ENCODE results near the gene TRIP10.

TRIP10 gene

DNA sequence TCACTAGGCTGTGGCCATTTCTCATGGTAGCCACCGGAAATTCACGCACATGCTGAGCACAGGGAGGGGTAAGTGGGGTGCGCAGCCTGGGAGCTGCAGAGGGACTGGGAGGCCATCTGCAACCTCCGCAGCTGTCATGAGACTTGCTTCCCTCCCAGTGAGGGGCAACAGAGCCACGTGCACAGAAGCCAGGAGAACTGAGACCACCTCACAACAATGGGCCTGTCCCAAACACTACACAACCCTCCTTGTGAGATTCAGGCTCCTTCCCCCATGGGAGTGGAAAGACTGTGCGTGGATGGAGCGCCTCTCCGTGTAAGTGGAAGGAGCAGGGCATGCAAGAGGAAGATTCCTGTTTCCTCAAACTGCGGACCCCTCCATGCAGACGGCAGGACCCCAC, 27.9 kb upstream of the TRIP10 start:
- TF ChIP-seq ARNTL (CRISPR knock-in tag; IDR thresholded peaks at IDR 0.05; ENCODE audit: borderline replicate concordance, low read depth) = no peak
- TF ChIP-seq, protein P1, sequence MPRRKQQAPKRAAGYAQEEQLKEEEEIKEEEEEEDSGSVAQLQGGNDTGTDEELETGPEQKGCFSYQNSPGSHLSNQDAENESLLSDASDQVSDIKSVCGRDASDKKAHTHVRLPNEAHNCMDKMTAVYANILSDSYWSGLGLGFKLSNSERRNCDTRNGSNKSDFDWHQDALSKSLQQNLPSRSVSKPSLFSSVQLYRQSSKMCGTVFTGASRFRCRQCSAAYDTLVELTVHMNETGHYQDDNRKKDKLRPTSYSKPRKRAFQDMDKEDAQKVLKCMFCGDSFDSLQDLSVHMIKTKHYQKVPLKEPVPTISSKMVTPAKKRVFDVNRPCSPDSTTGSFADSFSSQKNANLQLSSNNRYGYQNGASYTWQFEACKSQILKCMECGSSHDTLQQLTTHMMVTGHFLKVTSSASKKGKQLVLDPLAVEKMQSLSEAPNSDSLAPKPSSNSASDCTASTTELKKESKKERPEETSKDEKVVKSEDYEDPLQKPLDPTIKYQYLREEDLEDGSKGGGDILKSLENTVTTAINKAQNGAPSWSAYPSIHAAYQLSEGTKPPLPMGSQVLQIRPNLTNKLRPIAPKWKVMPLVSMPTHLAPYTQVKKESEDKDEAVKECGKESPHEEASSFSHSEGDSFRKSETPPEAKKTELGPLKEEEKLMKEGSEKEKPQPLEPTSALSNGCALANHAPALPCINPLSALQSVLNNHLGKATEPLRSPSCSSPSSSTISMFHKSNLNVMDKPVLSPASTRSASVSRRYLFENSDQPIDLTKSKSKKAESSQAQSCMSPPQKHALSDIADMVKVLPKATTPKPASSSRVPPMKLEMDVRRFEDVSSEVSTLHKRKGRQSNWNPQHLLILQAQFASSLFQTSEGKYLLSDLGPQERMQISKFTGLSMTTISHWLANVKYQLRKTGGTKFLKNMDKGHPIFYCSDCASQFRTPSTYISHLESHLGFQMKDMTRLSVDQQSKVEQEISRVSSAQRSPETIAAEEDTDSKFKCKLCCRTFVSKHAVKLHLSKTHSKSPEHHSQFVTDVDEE (CRISPR knock-in tag; IDR thresholded peaks at IDR 0.05) = no peak
- TF ChIP-seq, protein P2, sequence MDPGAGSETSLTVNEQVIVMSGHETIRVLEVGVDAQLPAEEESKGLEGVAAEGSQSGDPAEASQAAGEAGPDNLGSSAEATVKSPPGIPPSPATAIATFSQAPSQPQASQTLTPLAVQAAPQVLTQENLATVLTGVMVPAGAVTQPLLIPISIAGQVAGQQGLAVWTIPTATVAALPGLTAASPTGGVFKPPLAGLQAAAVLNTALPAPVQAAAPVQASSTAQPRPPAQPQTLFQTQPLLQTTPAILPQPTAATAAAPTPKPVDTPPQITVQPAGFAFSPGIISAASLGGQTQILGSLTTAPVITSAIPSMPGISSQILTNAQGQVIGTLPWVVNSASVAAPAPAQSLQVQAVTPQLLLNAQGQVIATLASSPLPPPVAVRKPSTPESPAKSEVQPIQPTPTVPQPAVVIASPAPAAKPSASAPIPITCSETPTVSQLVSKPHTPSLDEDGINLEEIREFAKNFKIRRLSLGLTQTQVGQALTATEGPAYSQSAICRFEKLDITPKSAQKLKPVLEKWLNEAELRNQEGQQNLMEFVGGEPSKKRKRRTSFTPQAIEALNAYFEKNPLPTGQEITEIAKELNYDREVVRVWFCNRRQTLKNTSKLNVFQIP (CRISPR knock-in tag; IDR thresholded peaks at IDR 0.05; ENCODE audit: borderline replicate concordance, low read depth) = no peak
- no peak for TF ChIP-seq CSDC2 (CRISPR knock-in tag; IDR thresholded peaks at IDR 0.05)
- no peak for ATAC-seq

DNA sequence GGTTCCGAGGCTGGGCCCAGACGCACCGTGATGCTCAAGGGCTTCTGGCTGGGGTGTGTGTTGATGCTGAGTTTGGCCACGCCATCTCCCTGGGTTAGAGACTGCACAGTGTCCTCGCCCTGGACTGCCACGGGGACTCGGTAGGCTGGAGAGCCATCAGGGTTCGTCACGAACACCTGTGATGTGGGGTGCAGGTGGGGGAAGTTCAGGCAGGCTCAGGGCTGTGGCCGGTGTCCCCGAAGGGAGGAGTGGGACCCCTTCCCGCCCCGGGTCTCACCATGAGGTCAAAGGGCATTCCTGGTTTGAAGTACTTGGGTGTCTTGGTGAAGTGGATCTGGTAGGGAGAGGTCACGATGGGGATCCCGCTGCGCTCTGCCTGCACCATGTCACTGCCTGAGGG, 27.2 kb upstream of the TRIP10 start:
- TF ChIP-seq, protein P1 (CRISPR knock-in tag; IDR thresholded peaks at IDR 0.05) = no peak
- TF ChIP-seq ZFP30 (CRISPR knock-in tag; IDR thresholded peaks at IDR 0.05) = no peak
- TF ChIP-seq, protein P2 (CRISPR knock-in tag; IDR thresholded peaks at IDR 0.05; ENCODE audit: borderline replicate concordance, low read depth) = no peak
- TF ChIP-seq ZNF8 (CRISPR knock-in tag; IDR thresholded peaks at IDR 0.05) = no peak
- TF ChIP-seq SNAI2 (CRISPR knock-in tag; IDR thresholded peaks at IDR 0.05) = no peak
- no peak for TF ChIP-seq OSR1 (CRISPR knock-in tag; IDR thresholded peaks at IDR 0.05)
- no peak for TF ChIP-seq CSDC2 (CRISPR knock-in tag; IDR thresholded peaks at IDR 0.05)
- TF ChIP-seq TCF4 (CRISPR knock-in tag; IDR thresholded peaks at IDR 0.05; ENCODE audit: borderline replicate concordance) = no peak
- no peak for TF ChIP-seq PPARA (CRISPR knock-in tag; IDR thresholded peaks at IDR 0.05; ENCODE audit: borderline replicate concordance)
- ATAC-seq = no peak

DNA sequence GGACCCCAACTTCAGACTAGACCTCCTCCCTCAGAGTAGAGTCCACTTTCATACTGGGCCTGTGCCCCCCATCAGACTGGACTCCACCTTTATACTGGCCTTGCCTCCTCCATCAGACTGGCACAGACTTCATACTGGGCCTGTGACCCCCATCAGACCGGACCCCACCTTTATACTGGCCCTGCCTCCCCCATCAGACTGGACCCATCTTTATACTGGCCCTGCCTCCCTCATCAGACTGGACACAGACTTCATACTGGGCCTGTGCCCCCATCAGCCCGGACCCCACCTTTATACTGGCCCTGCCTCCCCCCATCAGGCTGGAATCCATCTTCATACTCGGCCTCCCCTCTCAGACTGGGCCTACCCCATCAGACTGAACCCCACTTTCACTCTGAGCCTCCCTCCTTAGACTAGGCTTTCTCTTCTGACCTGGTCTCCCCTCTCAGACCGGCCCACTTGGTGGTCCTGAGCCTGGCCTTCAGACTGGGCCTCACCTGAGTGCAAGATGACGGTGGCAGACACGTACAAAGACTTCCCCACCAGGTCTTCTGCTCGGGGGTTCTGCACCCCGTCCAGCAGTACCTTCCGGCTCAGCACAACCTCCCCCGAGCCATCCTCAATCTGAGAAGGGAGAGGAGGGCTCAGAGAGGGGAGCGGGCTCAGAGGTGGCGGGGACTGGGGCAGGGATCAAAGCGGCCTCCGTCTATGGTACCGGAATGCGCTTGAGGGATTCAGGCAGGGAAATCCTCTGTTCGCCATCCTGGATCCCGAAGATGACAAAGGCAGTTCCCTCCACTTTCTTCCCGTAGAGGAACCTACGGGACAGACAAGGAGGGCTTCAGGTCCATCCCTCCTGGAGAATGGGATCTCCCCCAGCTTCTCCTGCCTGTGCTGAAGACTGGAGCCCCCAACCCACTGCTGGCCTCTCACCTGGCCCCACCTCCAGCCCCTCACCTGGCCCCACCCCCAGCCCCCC, 26.5 kb upstream of the TRIP10 start:
- no peak for ATAC-seq
- TF ChIP-seq ZNF565 (CRISPR knock-in tag; conservative IDR thresholded peaks at IDR 0.05; ENCODE audit: low read depth) (no peak), ZNF8 (CRISPR knock-in tag; IDR thresholded peaks at IDR 0.05) (no peak), TCF4 (CRISPR knock-in tag; IDR thresholded peaks at IDR 0.05; ENCODE audit: borderline replicate concordance) (no peak), ZFP30 (CRISPR knock-in tag; IDR thresholded peaks at IDR 0.05) (no peak), ZFP3 (CRISPR knock-in tag; IDR thresholded peaks at IDR 0.05) (no peak)
- TF ChIP-seq, protein P1 (CRISPR knock-in tag; IDR thresholded peaks at IDR 0.05) = no peak
- TF ChIP-seq, protein P3, sequence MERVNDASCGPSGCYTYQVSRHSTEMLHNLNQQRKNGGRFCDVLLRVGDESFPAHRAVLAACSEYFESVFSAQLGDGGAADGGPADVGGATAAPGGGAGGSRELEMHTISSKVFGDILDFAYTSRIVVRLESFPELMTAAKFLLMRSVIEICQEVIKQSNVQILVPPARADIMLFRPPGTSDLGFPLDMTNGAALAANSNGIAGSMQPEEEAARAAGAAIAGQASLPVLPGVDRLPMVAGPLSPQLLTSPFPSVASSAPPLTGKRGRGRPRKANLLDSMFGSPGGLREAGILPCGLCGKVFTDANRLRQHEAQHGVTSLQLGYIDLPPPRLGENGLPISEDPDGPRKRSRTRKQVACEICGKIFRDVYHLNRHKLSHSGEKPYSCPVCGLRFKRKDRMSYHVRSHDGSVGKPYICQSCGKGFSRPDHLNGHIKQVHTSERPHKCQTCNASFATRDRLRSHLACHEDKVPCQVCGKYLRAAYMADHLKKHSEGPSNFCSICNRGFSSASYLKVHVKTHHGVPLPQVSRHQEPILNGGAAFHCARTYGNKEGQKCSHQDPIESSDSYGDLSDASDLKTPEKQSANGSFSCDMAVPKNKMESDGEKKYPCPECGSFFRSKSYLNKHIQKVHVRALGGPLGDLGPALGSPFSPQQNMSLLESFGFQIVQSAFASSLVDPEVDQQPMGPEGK (CRISPR knock-in tag; IDR thresholded peaks at IDR 0.05; ENCODE audit: borderline replicate concordance) = no peak
